Uterus (tissue), 4 donors: ENCODE data around the gene RAB43. TPM values are rescaled to one million over a fixed set of nuclear protein-coding genes. Genes with fewer than 3 reads are reported as not detected.
A peak's percentile ranks its signal among the peaks of the same experiment; 100 is the strongest.
"Not testable (repeated sequence)": the region's sequence is repeated elsewhere in the genome, so short reads cannot be mapped to it uniquely, and the experiment has no call there.

Source experiments
- DNase-seq, 2 donors: peaks; one replicate each; pipeline ENCODE4 v3.0.0-alpha.2; 2019 to 2020
- H3K27ac ChIP-seq, 2 donors: fragments of 200-600 bp; sonication (generic); 1 replicate in 1 of 2; 2 replicates in 1 of 2; pipeline ENCODE4 v1.5.1; 2016 to 2018
- H3K27me3 ChIP-seq, 2 donors: fragments of 200-600 bp; sonication (generic); one replicate each; pipeline ENCODE4 v1.5.1; 2018 to 2019; ENCODE audit warnings: control low read depth in 1 of 2
- H3K36me3 ChIP-seq, 2 donors: fragments of 200-600 bp; sonication (generic); one replicate each; pipeline ENCODE4 v1.5.1; 2019; ENCODE audit warnings: control low read depth in 1 of 2
- H3K4me1 ChIP-seq, 2 donors: fragments of 200-600 bp; sonication (generic); one replicate each; pipeline ENCODE4 v1.5.1; 2018 to 2019; ENCODE audit warnings: control low read depth in 1 of 2
- H3K4me3 ChIP-seq, 2 donors: fragments of 200-600 bp; sonication (generic); 1 replicate in 1 of 2; 2 replicates in 1 of 2; pipeline ENCODE4 v1.5.1; 2018 to 2019; ENCODE audit warnings: mild to moderate bottlenecking in 1 of 2
- H3K9me3 ChIP-seq, 2 donors: fragments of 200-600 bp; sonication (generic); one replicate each; pipeline ENCODE4 v1.5.1; 2019; ENCODE audit warnings: control low read depth in 1 of 2
- POLR2A ChIP-seq, 2 donors: fragments of 450-650 bp; IDR thresholded peaks; one replicate each; pipeline ENCODE4 v1.6.1; 2016; ENCODE audit warnings: antibody characterized with exemption in 2 of 2, mild to moderate bottlenecking in 1 of 2, moderate library complexity in 1 of 2
- intact Hi-C: fragments of 100-400 bp; cut with DNase I; formaldehyde crosslinking; loops from one replicate; pipeline ENCODE4 v1.15.1; 2023; ENCODE audit warnings: low total_unique reads
- total RNA-seq, 4 donors: library from RNA; depleted of rRNA in 3 of 4; stranded (reverse); fragments of >200 nt in 3 of 4; gene quantifications; one replicate each; pipeline versions ENCODE4 v1.1.0 to v1.2.4, GENCODE V29; 2014 to 2023
- TF ChIP-seq, protein P1 (sequence below), 4 experiments: fragments of 200-600 bp in 2 of 4; fragments of 450-650 bp in 2 of 4; sonication (generic) in 2 of 4; IDR thresholded peaks; one replicate each; pipeline ENCODE4 v1.5.1; 2016 to 2019; ENCODE audit warnings: antibody characterized with exemption in 4 of 4, mild to moderate bottlenecking in 2 of 4, moderate library complexity in 1 of 4
- donor health status: DM: yes; HTN: yes; CAD: no.

Gene RAB43
- total RNA-seq, 4 donors from 2014 or later, result 10.8 to 38.2 (median 26.8) TPM

DNA sequence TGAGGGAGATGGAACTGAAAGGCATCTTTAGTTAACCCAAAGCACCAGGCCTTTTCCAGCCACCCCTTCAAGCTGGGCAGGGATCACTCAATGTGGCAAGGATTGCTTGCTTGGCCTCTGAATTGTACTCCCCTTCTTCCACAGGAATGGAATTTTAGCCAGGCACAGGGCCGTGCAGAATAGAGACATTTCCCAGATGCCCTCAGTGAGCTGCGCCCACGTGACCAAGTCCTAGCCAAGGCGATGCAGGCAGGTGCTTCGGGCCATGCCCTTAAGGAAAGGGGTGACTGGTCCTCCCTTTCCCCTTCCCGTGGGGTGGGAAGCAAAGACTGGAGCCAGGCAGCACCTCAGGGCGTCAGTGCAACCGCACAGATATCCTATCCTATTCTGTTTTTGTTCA lies 43.1 kb downstream of the RAB43 start:
- Histone ChIP-seq H3K4me1 (no peaks in the 10 kb centered on the region), H3K27ac (no peak overlapping the region), H3K36me3 (no peaks in the 10 kb centered on the region), H3K9me3 (no peaks in the 10 kb centered on the region), H3K4me3 (no peak overlapping the region), H3K27me3 (no peaks in the 10 kb centered on the region)
- intact Hi-C loops, result no loop called here
- no peak for DNase-seq
- no peak for TF ChIP-seq POLR2A (IDR thresholded peaks at IDR 0.05)
- TF ChIP-seq, protein P1, sequence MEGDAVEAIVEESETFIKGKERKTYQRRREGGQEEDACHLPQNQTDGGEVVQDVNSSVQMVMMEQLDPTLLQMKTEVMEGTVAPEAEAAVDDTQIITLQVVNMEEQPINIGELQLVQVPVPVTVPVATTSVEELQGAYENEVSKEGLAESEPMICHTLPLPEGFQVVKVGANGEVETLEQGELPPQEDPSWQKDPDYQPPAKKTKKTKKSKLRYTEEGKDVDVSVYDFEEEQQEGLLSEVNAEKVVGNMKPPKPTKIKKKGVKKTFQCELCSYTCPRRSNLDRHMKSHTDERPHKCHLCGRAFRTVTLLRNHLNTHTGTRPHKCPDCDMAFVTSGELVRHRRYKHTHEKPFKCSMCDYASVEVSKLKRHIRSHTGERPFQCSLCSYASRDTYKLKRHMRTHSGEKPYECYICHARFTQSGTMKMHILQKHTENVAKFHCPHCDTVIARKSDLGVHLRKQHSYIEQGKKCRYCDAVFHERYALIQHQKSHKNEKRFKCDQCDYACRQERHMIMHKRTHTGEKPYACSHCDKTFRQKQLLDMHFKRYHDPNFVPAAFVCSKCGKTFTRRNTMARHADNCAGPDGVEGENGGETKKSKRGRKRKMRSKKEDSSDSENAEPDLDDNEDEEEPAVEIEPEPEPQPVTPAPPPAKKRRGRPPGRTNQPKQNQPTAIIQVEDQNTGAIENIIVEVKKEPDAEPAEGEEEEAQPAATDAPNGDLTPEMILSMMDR (IDR thresholded peaks at IDR 0.05), result no peak

DNA sequence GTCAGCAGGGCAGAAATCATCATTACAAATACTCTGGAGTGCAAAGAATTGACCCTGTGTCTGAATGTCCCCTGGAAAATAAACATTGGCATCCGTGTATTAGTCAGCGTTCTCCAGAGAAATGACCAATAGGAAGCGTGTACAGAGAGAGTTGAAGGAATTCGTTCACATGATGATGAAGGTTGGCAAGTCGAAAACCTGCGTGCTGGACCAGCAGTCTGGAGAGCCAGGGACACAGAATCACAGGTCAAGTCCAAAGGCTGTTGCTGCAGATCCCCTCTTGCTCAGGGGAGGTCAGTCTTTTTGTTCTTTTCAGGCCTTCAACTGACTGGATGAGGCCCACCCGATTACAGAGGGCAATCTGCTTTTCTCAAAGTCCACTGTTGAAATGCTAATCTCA lies 44.4 kb downstream of the RAB43 start:
- no peaks in the 10 kb centered on the region for H3K4me1 ChIP-seq
- no peaks in the 10 kb centered on the region for H3K27me3 ChIP-seq
- H3K9me3 ChIP-seq, result no peaks in the 10 kb centered on the region
- no peak for DNase-seq
- TF ChIP-seq POLR2A (IDR thresholded peaks at IDR 0.05), result no peak
- TF ChIP-seq, protein P1 (IDR thresholded peaks at IDR 0.05), result no peak
- no peak overlapping the region for H3K27ac ChIP-seq
- H3K4me3 ChIP-seq, result no peak overlapping the region
- no peaks in the 10 kb centered on the region for H3K36me3 ChIP-seq
- intact Hi-C loops, result no loop called here

DNA sequence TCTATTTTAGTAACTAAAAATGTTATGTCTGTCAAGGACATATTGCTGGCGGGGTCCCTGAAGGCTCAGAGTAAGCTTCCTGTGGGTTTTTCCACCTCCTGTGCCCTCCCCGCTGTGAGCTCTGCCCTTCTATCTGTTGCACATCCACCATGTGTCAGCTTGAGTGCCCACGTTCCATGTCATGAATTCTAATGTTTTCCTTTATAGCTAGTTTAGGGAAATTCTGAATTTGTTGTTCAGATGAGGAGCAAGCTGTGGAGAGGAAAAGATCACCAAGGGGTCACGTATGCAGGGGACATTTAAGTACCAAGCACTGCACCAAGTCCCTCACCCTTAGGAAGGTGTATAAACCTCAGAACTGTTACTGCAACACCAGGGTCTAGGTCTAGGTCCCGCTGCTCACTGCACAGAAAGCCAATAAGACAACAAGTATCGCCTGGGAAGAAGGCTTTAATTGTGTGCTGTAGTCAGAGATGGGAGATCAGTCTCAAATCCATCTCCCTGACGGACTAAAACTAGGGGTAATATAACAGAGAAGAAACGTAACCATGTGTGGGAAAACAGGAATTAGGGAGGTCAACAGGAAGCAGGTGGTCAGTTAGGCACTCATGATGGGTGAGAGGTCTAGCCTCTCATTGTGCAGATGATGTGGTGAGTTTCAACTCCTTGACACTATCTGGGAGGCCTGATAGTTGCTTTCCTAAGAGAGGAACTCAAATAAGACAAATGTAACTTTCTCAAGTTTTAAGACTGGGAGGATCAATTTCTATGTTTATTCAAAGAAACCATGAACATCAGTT lies 51.3 kb downstream of the RAB43 start:
- no peaks in the 10 kb centered on the region for H3K9me3 ChIP-seq
- intact Hi-C loops, result no loop called here
- H3K4me3 ChIP-seq, result no peak overlapping the region
- DNase-seq, result no peak
- TF ChIP-seq, protein P1 (IDR thresholded peaks at IDR 0.05), result no peak
- TF ChIP-seq POLR2A (IDR thresholded peaks at IDR 0.05), result no peak
- H3K4me1 ChIP-seq, result no peaks in the 10 kb centered on the region
- H3K27me3 ChIP-seq, result no peaks in the 10 kb centered on the region
- peak overlapping the region in 1 of 2 donors; percentile 41 for H3K27ac ChIP-seq
- H3K36me3 ChIP-seq, result no peaks in the 10 kb centered on the region

DNA sequence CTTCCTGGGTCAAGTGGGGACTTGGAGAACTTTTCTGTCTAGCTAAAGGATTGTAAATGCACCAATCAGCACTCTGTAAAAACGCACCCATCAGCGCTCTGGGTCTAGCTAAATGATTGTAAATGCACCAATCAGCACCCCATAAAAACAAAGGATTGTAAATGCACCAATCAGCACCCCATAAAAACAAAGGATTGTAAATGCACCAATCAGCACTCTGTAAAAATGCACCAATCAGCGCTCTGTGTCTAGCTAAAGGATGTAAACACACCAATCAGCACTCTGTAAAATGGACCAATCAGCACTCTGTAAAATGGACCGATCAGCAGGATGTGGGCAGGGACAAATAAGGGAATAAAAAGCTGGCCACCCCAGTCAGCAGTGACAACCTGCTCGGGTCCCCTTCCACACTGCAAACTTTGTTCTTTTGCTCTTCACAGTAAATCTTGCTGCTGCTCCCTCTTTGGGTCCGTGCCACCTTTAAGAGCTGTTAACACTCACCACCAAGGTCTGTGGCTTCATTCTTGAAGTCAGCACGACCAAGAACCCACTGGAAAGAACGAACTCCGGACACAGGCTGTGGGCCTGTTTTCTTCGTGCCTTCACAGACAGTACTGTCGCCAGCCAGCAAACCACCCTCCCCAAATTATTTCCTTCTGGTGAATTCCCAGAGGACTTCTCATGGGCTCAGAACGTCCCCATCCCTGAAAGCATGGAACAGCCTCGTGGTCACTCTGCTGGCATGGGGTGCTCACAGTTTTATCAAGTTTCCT lies 52.1 kb downstream of the RAB43 start:
- H3K4me3 ChIP-seq, DNase-seq, H3K36me3 ChIP-seq, H3K27ac ChIP-seq, intact Hi-C loops, H3K27me3 ChIP-seq, H3K9me3 ChIP-seq, H3K4me1 ChIP-seq: not testable (repeated sequence)

DNA sequence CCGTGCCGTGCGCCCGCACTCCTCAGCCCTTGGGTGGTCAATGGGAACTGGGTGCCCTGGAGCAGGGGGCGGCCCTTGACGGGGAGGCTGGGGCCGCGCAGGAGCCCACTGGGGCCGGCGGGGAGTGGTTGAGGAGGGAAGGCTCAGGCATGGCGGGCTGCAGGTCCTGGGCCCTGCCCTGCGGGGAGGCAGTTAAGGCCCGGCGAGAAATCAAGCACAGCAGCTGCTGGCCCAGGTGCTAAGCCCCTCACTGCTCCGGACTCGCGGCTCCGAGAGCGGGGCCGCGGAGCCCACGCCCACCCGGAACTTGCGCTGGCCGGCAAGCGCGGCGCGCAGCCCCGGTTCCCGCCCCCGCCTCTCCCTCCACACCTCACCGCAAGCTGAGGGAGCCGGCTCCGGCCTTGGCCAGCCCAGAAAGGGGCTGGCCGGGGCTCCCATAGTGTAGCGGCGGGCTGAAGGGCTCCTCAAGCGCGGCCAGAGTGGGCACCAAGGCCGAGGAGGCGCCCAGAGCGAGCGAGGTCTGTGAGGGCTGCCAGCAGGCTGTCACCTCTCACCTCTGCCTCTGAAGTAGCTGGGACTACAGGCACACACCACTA lies 53.2 kb downstream of the RAB43 start:
- DNase-seq, result no peak
- TF ChIP-seq, protein P1 (IDR thresholded peaks at IDR 0.05), result no peak
- no peak for TF ChIP-seq POLR2A (IDR thresholded peaks at IDR 0.05)
- Histone ChIP-seq H3K27ac (peak overlapping the region in 1 of 2 donors; percentile 51), H3K4me3 (peak overlapping the region; percentile 25 to 27), H3K36me3 (no peaks in the 10 kb centered on the region), H3K9me3 (no peaks in the 10 kb centered on the region), H3K4me1 (no peaks in the 10 kb centered on the region), H3K27me3 (no peaks in the 10 kb centered on the region)
- intact Hi-C loops, result no loop called here

DNA sequence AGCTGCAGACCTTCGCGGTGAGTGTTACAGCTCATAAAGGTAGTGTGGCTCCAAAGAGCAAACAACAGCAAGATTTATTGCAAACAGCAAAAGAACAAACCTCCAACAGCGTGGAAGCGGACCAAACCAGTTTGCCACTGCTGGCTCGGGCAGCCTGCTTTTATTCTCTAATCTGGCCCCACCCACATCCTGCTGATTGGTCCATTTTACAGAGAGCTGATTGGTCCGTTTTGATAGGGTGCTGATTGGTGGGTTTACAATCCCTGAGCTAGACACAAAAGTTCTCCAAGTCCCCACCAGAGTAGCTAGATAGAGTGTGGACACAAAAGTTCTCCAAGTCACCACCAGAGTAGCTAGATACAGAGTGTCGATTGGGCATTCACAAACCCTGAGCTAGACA lies 53.9 kb downstream of the RAB43 start:
- H3K4me1 ChIP-seq, H3K36me3 ChIP-seq, H3K4me3 ChIP-seq, DNase-seq, H3K9me3 ChIP-seq, H3K27ac ChIP-seq, H3K27me3 ChIP-seq, intact Hi-C loops: not testable (repeated sequence)
